Chondrocyte (in vitro differentiated cells): ENCODE results near the gene DDX5. TPM values are rescaled to one million over a fixed set of nuclear protein-coding genes. Genes with fewer than 3 reads are reported as not detected.
"Not testable (repeated sequence)": the region's sequence is repeated elsewhere in the genome, so short reads cannot be mapped to it uniquely, and the experiment has no call there.

ENCODE experiments used
- DNase-seq: peaks from one replicate; pipeline ENCODE4 v3.0.0; 2021; ENCODE audit warnings: mixed read lengths, low spot score
- H3K27ac Mint-ChIP-seq: one replicate; pipeline ENCODE4 v1.8.0; 2021; ENCODE audit warnings: mild to moderate bottlenecking, moderate library complexity, mixed read lengths; ENCODE audit not compliant: unreplicated experiment
- H3K27me3 Mint-ChIP-seq: 2 replicates; pipeline ENCODE4 v1.8.0; 2021; ENCODE audit warnings: low read depth, mixed read lengths
- H3K36me3 Mint-ChIP-seq: 2 replicates; pipeline ENCODE4 v1.8.0; 2021; ENCODE audit warnings: low read depth, mixed read lengths
- H3K4me1 Mint-ChIP-seq: 2 replicates; pipeline ENCODE4 v1.8.0; 2021; ENCODE audit warnings: low read depth, mild to moderate bottlenecking, mixed read lengths
- H3K4me3 Mint-ChIP-seq: one replicate; pipeline ENCODE4 v1.8.0; 2021; ENCODE audit warnings: mild to moderate bottlenecking, moderate library complexity, mixed read lengths; ENCODE audit not compliant: unreplicated experiment
- H3K9me3 Mint-ChIP-seq: 2 replicates; pipeline ENCODE4 v1.8.0; 2021; ENCODE audit warnings: low read depth, mixed read lengths
- CTCF ChIP-seq: fragments of 200-600 bp; sonication (generic); IDR thresholded peaks from 2 replicates; pipeline ENCODE4 v1.5.0; 2021; ENCODE audit warnings: antibody characterized with exemption, mild to moderate bottlenecking, moderate library complexity
- total RNA-seq: library from RNA; stranded (reverse); gene quantifications from 3 replicates; pipeline ENCODE4 v1.2.1, GENCODE V29; 2021

DDX5 gene
- total RNA-seq, 1 donor from 2014 or later = 611 TPM

GRCh38 chr17:64472564-64472963 lies 33.5 kb downstream of the DDX5 start:
- Mint-ChIP-seq H3K4me1 (no peaks in the 10 kb centered on the region), H3K36me3 (no peaks in the 10 kb centered on the region), H3K27ac (no peak overlapping the region), H3K9me3 (no peaks in the 10 kb centered on the region), H3K4me3 (no peak overlapping the region), H3K27me3 (no peaks in the 10 kb centered on the region)
- TF ChIP-seq CTCF = no peak
- no peak for DNase-seq

- Mint-ChIP-seq H3K36me3 (no peaks in the 10 kb centered on the region), H3K4me3 (no peak overlapping the region), H3K4me1 (no peaks in the 10 kb centered on the region), H3K27ac (no peak overlapping the region), H3K27me3 (no peaks in the 10 kb centered on the region), H3K9me3 (no peaks in the 10 kb centered on the region)
- DNase-seq = no peak
- no peak for TF ChIP-seq CTCF
These were observed 34.6 kb downstream of the DDX5 start for GRCh38 chr17:64471440-64471839.

- Mint-ChIP-seq H3K4me1 (peaks cover 3% of the 10 kb centered on the region), H3K4me3 (no peak overlapping the region), H3K27ac (no peak overlapping the region), H3K9me3 (no peaks in the 10 kb centered on the region), H3K27me3 (no peaks in the 10 kb centered on the region), H3K36me3 (no peaks in the 10 kb centered on the region)
- TF ChIP-seq CTCF = no peak
- no peak for DNase-seq
These were observed 35.5 kb downstream of the DDX5 start for GRCh38 chr17:64470625-64471024.

- H3K4me1 Mint-ChIP-seq, H3K9me3 Mint-ChIP-seq, DNase-seq, H3K4me3 Mint-ChIP-seq, H3K36me3 Mint-ChIP-seq, H3K27ac Mint-ChIP-seq, H3K27me3 Mint-ChIP-seq: not testable (repeated sequence)
These were observed 39.3 kb downstream of the DDX5 start for GRCh38 chr17:64466834-64467233.

GRCh38 chr17:64466019-64466735 lies 39.9 kb downstream of the DDX5 start:
- Mint-ChIP-seq H3K4me1 (peaks cover 3% of the 10 kb centered on the region), H3K36me3 (no peaks in the 10 kb centered on the region), H3K4me3 (no peak overlapping the region), H3K27ac (no peak overlapping the region), H3K9me3 (no peaks in the 10 kb centered on the region), H3K27me3 (peaks cover 2% of the 10 kb centered on the region)
- DNase-seq = no peak
- no peak for TF ChIP-seq CTCF

GRCh38 chr17:64461788-64462187 lies 44.3 kb downstream of the DDX5 start:
- no peak for DNase-seq
- Mint-ChIP-seq H3K9me3 (no peaks in the 10 kb centered on the region), H3K4me3 (no peak overlapping the region), H3K4me1 (peaks cover 15% of the 10 kb centered on the region), H3K36me3 (no peaks in the 10 kb centered on the region), H3K27me3 (peaks cover 2% of the 10 kb centered on the region), H3K27ac (no peak overlapping the region)
- no peak for TF ChIP-seq CTCF
